ENCODE data around the gene MFRP.

MFRP gene

GRCh38 chr11:119361941-119362725 lies 15.6 kb upstream of the MFRP start:
- H3K36me3 ChIP-seq (ENCODE audit: control insufficient read depth, insufficient read depth, low read length): no peaks in the 10 kb centered on the region
- peaks cover 17% of the 10 kb centered on the region for H3K4me1 ChIP-seq
- no peak overlapping the region for H3K9ac ChIP-seq
- no peaks in the 10 kb centered on the region for H3K79me2 ChIP-seq
- H3K27ac ChIP-seq: peak overlapping the region; percentile 82
- no peak overlapping the region for H2AFZ ChIP-seq
- TF ChIP-seq CTCF (IDR thresholded peaks at IDR 0.05): no peak
- H3K4me3 ChIP-seq (ENCODE audit: low read depth, low read length): peak overlapping the region; percentile 64
- no peaks in the 10 kb centered on the region for H3K27me3 ChIP-seq (ENCODE audit: control insufficient read depth, insufficient read depth, low read length)
- H3K9me3 ChIP-seq (ENCODE audit: control insufficient read depth, low read length): no peaks in the 10 kb centered on the region
- peak overlapping the region; percentile 53 for H3K4me2 ChIP-seq (ENCODE audit: low read length)

- Histone ChIP-seq H3K27ac (peak overlapping the region; percentile 82), H3K9me3 (ENCODE audit: control insufficient read depth, low read length) (no peaks in the 10 kb centered on the region), H2AFZ (peak overlapping the region; percentile 13), H3K36me3 (ENCODE audit: control insufficient read depth, insufficient read depth, low read length) (no peaks in the 10 kb centered on the region), H3K27me3 (ENCODE audit: control insufficient read depth, insufficient read depth, low read length) (no peaks in the 10 kb centered on the region), H3K9ac (no peak overlapping the region), H3K4me1 (peaks cover 17% of the 10 kb centered on the region), H3K4me2 (ENCODE audit: low read length) (peak overlapping the region; percentile 53), H3K4me3 (ENCODE audit: low read depth, low read length) (peak overlapping the region; percentile 64), H3K79me2 (no peaks in the 10 kb centered on the region)
- no peak for TF ChIP-seq CTCF (IDR thresholded peaks at IDR 0.05)
Measured at GRCh38 chr11:119361056-119361787, 14.7 kb upstream of the MFRP start.

- H3K79me2 ChIP-seq: no peaks in the 10 kb centered on the region
- H2AFZ ChIP-seq: no peak overlapping the region
- H3K4me2 ChIP-seq (ENCODE audit: low read length): no peak overlapping the region
- no peaks in the 10 kb centered on the region for H3K9me3 ChIP-seq (ENCODE audit: control insufficient read depth, low read length)
- H3K36me3 ChIP-seq (ENCODE audit: control insufficient read depth, insufficient read depth, low read length): no peaks in the 10 kb centered on the region
- H3K27me3 ChIP-seq (ENCODE audit: control insufficient read depth, insufficient read depth, low read length): no peaks in the 10 kb centered on the region
- H3K9ac ChIP-seq: no peak overlapping the region
- no peak overlapping the region for H3K27ac ChIP-seq
- H3K4me1 ChIP-seq: peaks cover 14% of the 10 kb centered on the region
- H3K4me3 ChIP-seq (ENCODE audit: low read depth, low read length): no peak overlapping the region
- TF ChIP-seq CTCF (IDR thresholded peaks at IDR 0.05): no peak
Measured at GRCh38 chr11:119359365-119360214, 13.1 kb upstream of the MFRP start.

- Histone ChIP-seq H3K79me2 (no peaks in the 10 kb centered on the region), H3K4me3 (ENCODE audit: low read depth, low read length) (no peak overlapping the region), H3K27ac (no peak overlapping the region)
Measured at GRCh38 chr11:119357074-119357473, 10.6 kb upstream of the MFRP start.

More at GRCh38 chr11:119357074-119357473, 10.6 kb upstream of the MFRP start:
- Histone ChIP-seq H3K36me3 (ENCODE audit: control insufficient read depth, insufficient read depth, low read length) (no peaks in the 10 kb centered on the region), H3K27me3 (ENCODE audit: control insufficient read depth, insufficient read depth, low read length) (no peaks in the 10 kb centered on the region), H2AFZ (no peak overlapping the region), H3K9me3 (ENCODE audit: control insufficient read depth, low read length) (no peaks in the 10 kb centered on the region), H3K4me1 (peaks cover 6% of the 10 kb centered on the region), H3K4me2 (ENCODE audit: low read length) (no peak overlapping the region), H3K9ac (no peak overlapping the region)
- TF ChIP-seq CTCF (IDR thresholded peaks at IDR 0.05): no peak

Measured in parathyroid adenoma (tissue), 2 donors.